ENCODE data around the gene GALK1. TPM values are rescaled to one million over a fixed set of nuclear protein-coding genes. Genes with fewer than 3 reads are reported as not detected.

GALK1 gene
- total and polyA plus RNA-seq, 2 of the 13 experiments (the other 11 are each of a cell fraction or from before 2014, with no cell fraction given), result 59.9 to 93.6 TPM

DNA sequence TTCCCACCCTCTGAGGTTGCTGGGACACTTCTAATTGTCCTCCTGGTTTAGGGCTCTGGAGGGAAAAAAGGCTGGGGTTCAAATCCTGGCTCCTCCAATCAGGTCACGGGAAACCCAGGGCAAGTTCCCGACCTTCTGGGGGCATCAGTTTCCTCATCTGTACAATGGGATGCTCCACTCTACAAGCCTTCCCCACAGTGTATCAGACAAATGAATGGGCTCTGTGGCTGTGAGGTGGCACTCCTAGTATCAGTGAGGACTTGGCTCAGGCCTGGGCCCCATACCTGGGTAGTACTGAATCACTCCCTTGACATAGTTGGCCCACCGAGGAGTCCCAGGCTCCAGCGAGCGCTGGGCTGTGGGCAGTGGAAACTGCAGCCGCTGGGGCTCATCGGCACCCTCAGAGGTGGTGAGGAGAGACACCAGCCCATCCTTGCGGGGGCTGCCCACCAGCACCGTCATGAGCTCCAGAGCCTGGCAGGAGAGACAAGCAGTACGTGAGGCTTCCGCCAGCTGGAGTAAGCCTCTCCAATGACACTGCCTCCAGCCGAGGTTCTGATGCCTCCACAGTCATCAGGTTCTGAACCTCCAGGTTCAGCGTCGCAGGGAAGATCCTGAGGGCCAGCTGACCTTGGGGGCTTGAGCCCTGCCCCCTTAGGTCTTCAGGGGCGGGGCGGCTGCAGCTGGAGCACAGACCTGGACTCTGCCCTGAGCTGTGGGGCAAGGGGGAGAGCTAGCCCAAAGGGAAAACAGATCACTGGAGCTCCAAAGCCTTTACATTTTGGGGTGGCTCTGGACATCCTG is 1.2 kb downstream of the GALK1 start (continued):
- TF ChIP-seq ZNF788 (CRISPR knock-in tag; IDR thresholded peaks at IDR 0.05; ENCODE audit: borderline replicate concordance) (peak; percentile 84; the same call in 1 of the 2 replicates), ZNF7 (CRISPR knock-in tag; IDR thresholded peaks at IDR 0.05) (0 out of 2 replicates have a peak, but pooled peaks have one; percentile 18), FOXK1 (CRISPR knock-in tag; IDR thresholded peaks at IDR 0.05; ENCODE audit: borderline replicate concordance, low read depth) (peak; percentile 50; the same call in 1 of the 2 replicates), TP53 (CRISPR knock-in tag; conservative IDR thresholded peaks at IDR 0.05) (no peak), ZFAT (CRISPR knock-in tag; conservative IDR thresholded peaks at IDR 0.05) (0 out of 2 replicates have a peak, but pooled peaks have one; percentile 16), MLLT10 (CRISPR knock-in tag; IDR thresholded peaks at IDR 0.05) (no peak), MED13 (CRISPR knock-in tag; IDR thresholded peaks at IDR 0.05) (no peak; the same call in 1 of the 2 replicates), RFXAP (CRISPR knock-in tag; IDR thresholded peaks at IDR 0.05; ENCODE audit: borderline replicate concordance) (peak; percentile 72; the same call in 1 of the 2 replicates), KDM2A (CRISPR knock-in tag; IDR thresholded peaks at IDR 0.05; ENCODE audit: borderline replicate concordance, low read depth) (peak; percentile 73; the same call in 1 of the 2 replicates), ZNF235 (CRISPR knock-in tag; IDR thresholded peaks at IDR 0.05; ENCODE audit: borderline replicate concordance) (0 out of 2 replicates have a peak, but pooled peaks have one; percentile 20), ZNF614 (CRISPR knock-in tag; IDR thresholded peaks at IDR 0.05; ENCODE audit: borderline replicate concordance) (peak; percentile 91; the same call in 1 of the 2 replicates), ZBTB1 (CRISPR knock-in tag; IDR thresholded peaks at IDR 0.05; ENCODE audit: borderline replicate concordance) (no peak), BORCS8-MEF2B (CRISPR knock-in tag; IDR thresholded peaks at IDR 0.05) (peak; percentile 55; the same call in 1 of the 2 replicates), ZNF883 (CRISPR knock-in tag; IDR thresholded peaks at IDR 0.05; ENCODE audit: not compliant biosample characterization) (peak; percentile 21)
- TF ChIP-seq, protein P1, sequence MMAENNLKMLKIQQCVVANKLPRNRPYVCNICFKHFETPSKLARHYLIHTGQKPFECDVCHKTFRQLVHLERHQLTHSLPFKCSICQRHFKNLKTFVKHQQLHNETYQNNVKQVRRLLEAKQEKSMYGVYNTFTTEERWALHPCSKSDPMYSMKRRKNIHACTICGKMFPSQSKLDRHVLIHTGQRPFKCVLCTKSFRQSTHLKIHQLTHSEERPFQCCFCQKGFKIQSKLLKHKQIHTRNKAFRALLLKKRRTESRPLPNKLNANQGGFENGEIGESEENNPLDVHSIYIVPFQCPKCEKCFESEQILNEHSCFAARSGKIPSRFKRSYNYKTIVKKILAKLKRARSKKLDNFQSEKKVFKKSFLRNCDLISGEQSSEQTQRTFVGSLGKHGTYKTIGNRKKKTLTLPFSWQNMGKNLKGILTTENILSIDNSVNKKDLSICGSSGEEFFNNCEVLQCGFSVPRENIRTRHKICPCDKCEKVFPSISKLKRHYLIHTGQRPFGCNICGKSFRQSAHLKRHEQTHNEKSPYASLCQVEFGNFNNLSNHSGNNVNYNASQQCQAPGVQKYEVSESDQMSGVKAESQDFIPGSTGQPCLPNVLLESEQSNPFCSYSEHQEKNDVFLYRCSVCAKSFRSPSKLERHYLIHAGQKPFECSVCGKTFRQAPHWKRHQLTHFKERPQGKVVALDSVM (CRISPR knock-in tag; IDR thresholded peaks at IDR 0.05), result peak; percentile 77
- TF ChIP-seq, protein P2, sequence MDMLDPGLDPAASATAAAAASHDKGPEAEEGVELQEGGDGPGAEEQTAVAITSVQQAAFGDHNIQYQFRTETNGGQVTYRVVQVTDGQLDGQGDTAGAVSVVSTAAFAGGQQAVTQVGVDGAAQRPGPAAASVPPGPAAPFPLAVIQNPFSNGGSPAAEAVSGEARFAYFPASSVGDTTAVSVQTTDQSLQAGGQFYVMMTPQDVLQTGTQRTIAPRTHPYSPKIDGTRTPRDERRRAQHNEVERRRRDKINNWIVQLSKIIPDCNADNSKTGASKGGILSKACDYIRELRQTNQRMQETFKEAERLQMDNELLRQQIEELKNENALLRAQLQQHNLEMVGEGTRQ (IDR thresholded peaks at IDR 0.05; ENCODE audit: low read depth, low read length), result no peak
- TF ChIP-seq, protein P2 (CRISPR knock-in tag; IDR thresholded peaks at IDR 0.05; ENCODE audit: borderline replicate concordance), result no peak
- TF ChIP-seq, protein P3, sequence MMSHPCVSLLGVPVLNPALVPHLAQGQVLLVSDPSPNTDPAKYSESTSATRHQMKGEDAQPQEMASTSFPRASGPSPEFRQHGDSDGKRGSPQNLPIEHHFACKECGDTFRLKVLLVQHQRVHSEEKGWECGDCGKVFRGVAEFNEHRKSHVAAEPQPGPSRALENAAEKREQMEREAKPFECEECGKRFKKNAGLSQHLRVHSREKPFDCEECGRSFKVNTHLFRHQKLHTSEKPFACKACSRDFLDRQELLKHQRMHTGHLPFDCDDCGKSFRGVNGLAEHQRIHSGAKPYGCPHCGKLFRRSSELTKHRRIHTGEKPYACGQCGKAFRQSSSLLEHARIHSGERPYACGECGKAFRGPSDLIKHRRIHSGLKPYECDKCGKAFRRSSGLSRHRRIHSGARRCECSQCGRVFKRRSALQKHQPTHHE (CRISPR knock-in tag; IDR thresholded peaks at IDR 0.05; ENCODE audit: borderline replicate concordance), result peak; percentile 25; the same call in 1 of the 2 replicates
- TF ChIP-seq, protein P4, sequence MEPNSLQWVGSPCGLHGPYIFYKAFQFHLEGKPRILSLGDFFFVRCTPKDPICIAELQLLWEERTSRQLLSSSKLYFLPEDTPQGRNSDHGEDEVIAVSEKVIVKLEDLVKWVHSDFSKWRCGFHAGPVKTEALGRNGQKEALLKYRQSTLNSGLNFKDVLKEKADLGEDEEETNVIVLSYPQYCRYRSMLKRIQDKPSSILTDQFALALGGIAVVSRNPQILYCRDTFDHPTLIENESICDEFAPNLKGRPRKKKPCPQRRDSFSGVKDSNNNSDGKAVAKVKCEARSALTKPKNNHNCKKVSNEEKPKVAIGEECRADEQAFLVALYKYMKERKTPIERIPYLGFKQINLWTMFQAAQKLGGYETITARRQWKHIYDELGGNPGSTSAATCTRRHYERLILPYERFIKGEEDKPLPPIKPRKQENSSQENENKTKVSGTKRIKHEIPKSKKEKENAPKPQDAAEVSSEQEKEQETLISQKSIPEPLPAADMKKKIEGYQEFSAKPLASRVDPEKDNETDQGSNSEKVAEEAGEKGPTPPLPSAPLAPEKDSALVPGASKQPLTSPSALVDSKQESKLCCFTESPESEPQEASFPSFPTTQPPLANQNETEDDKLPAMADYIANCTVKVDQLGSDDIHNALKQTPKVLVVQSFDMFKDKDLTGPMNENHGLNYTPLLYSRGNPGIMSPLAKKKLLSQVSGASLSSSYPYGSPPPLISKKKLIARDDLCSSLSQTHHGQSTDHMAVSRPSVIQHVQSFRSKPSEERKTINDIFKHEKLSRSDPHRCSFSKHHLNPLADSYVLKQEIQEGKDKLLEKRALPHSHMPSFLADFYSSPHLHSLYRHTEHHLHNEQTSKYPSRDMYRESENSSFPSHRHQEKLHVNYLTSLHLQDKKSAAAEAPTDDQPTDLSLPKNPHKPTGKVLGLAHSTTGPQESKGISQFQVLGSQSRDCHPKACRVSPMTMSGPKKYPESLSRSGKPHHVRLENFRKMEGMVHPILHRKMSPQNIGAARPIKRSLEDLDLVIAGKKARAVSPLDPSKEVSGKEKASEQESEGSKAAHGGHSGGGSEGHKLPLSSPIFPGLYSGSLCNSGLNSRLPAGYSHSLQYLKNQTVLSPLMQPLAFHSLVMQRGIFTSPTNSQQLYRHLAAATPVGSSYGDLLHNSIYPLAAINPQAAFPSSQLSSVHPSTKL (CRISPR knock-in tag; IDR thresholded peaks at IDR 0.05), result peak; percentile 82

All from HepG2 (cell line).